ENCODE measurements around the gene TBKBP1. TPM values are rescaled to one million over a fixed set of nuclear protein-coding genes. Genes with fewer than 3 reads are reported as not detected.

Gene TBKBP1
- total RNA-seq, 2 experiments from 2014 or later: 8.0 to 8.9 TPM

- H3K4me3 Mint-ChIP-seq: no peak overlapping the region
- ATAC-seq (ENCODE audit: low read depth) (no peak), DNase-seq (no peak)
- H3K27me3 Mint-ChIP-seq: no peaks in the 10 kb centered on the region
- H3K9me3 Mint-ChIP-seq: no peaks in the 10 kb centered on the region
- POLR2A ChIA-PET: interaction anchor here (0.5 to 1.7 kb wide), 7 partner anchors 7 to 222 kb away, joined by 3 to 10 read pairs (median 4); partner anchors contain the start of gene TBX21
- no peaks in the 10 kb centered on the region for H3K36me3 Mint-ChIP-seq
- peak overlapping the region; percentile 59 for H3K27ac Mint-ChIP-seq
- H3K4me1 Mint-ChIP-seq: peaks cover 50% of the 10 kb centered on the region
These were observed 31.6 kb downstream of the TBKBP1 start for GRCh38 chr17:47725446-47726111.

GRCh38 chr17:47726796-47727703 is 33.1 kb downstream of the TBKBP1 start:
- no peak for ATAC-seq (ENCODE audit: low read depth)
- DNase-seq: no peak
- Mint-ChIP-seq H3K36me3 (no peaks in the 10 kb centered on the region), H3K27me3 (no peaks in the 10 kb centered on the region), H3K4me3 (no peak overlapping the region), H3K9me3 (no peaks in the 10 kb centered on the region), H3K4me1 (peaks cover 52% of the 10 kb centered on the region), H3K27ac (peak overlapping the region; percentile 32)
- POLR2A ChIA-PET: interaction anchor here (0.5 to 1.6 kb wide), 2 partner anchors 23 to 33 kb away, joined by 3 read pairs; partner anchors contain the start of gene TBKBP1

GRCh38 chr17:47727704-47728036 is 33.7 kb downstream of the TBKBP1 start:
- Mint-ChIP-seq H3K27me3 (no peaks in the 10 kb centered on the region), H3K4me3 (no peak overlapping the region), H3K36me3 (no peaks in the 10 kb centered on the region), H3K4me1 (peaks cover 58% of the 10 kb centered on the region), H3K27ac (no peak overlapping the region), H3K9me3 (no peaks in the 10 kb centered on the region)
- POLR2A ChIA-PET: interaction anchor here (1.6 kb wide), 1 partner anchor 23 kb away, joined by 3 read pairs; no protein-coding TSS in a partner anchor
- ATAC-seq (ENCODE audit: low read depth): no peak
- DNase-seq: peak; percentile 25

GRCh38 chr17:47728214-47728877 is 34.4 kb downstream of the TBKBP1 start:
- H3K9me3 Mint-ChIP-seq: no peaks in the 10 kb centered on the region
- peak overlapping the region; percentile 31 for H3K27ac Mint-ChIP-seq
- no peaks in the 10 kb centered on the region for H3K36me3 Mint-ChIP-seq
- ATAC-seq (ENCODE audit: low read depth): no peak
- no peak overlapping the region for H3K4me3 Mint-ChIP-seq
- peak; percentile 17 for DNase-seq
- H3K27me3 Mint-ChIP-seq: no peaks in the 10 kb centered on the region
- H3K4me1 Mint-ChIP-seq: peaks cover 61% of the 10 kb centered on the region
- POLR2A ChIA-PET: interaction anchor here (1.5 to 1.6 kb wide), 2 partner anchors 24 to 27 kb away, joined by 3 read pairs; no protein-coding TSS in a partner anchor

- POLR2A ChIA-PET: interaction anchor here (1.3 to 2.5 kb wide), 3 partner anchors 10 to 28 kb away, joined by 3 to 10 read pairs (median 3); no protein-coding TSS in a partner anchor
- no peak for ATAC-seq (ENCODE audit: low read depth)
- DNase-seq: peak; percentile 29
- peak overlapping the region; percentile 36 for H3K27ac Mint-ChIP-seq
- H3K36me3 Mint-ChIP-seq: peaks cover 4% of the 10 kb centered on the region
- no peaks in the 10 kb centered on the region for H3K9me3 Mint-ChIP-seq
- H3K4me1 Mint-ChIP-seq: peaks cover 65% of the 10 kb centered on the region
- no peak overlapping the region for H3K4me3 Mint-ChIP-seq
- H3K27me3 Mint-ChIP-seq: no peaks in the 10 kb centered on the region
These were observed 35.5 kb downstream of the TBKBP1 start for GRCh38 chr17:47729476-47729875.

GRCh38 chr17:47730681-47731080 is 36.7 kb downstream of the TBKBP1 start:
- POLR2A ChIA-PET: interaction anchor here (0.6 to 2.5 kb wide), 3 partner anchors 11 to 83 kb away, joined by 4 to 10 read pairs (median 4); no protein-coding TSS in a partner anchor
- Mint-ChIP-seq H3K27me3 (no peaks in the 10 kb centered on the region), H3K4me1 (peaks cover 65% of the 10 kb centered on the region), H3K27ac (no peak overlapping the region), H3K36me3 (peaks cover 8% of the 10 kb centered on the region), H3K4me3 (no peak overlapping the region), H3K9me3 (no peaks in the 10 kb centered on the region)
- ATAC-seq (ENCODE audit: low read depth) (no peak), DNase-seq (peak; percentile 22)

- Mint-ChIP-seq H3K27ac (peak overlapping the region; percentile 56), H3K9me3 (no peaks in the 10 kb centered on the region), H3K36me3 (peaks cover 8% of the 10 kb centered on the region), H3K27me3 (no peaks in the 10 kb centered on the region), H3K4me3 (no peak overlapping the region), H3K4me1 (peaks cover 65% of the 10 kb centered on the region)
- DNase-seq (no peak), ATAC-seq (ENCODE audit: low read depth) (no peak)
- POLR2A ChIA-PET: interaction anchor here (0.6 to 2.6 kb wide), 4 partner anchors 12 to 84 kb away, joined by 4 to 11 read pairs (median 7); no protein-coding TSS in a partner anchor
These were observed 37.4 kb downstream of the TBKBP1 start for GRCh38 chr17:47731396-47731795.

- no peaks in the 10 kb centered on the region for H3K9me3 Mint-ChIP-seq
- H3K27me3 Mint-ChIP-seq: no peaks in the 10 kb centered on the region
- H3K4me1 Mint-ChIP-seq: peaks cover 65% of the 10 kb centered on the region
- POLR2A ChIA-PET: interaction anchor here (0.7 to 4.6 kb wide), 19 partner anchors 8 to 163 kb away, joined by 3 to 37 read pairs (median 7); partner anchors contain the start of genes KPNB1 and TBKBP1
- peak overlapping the region; percentile 73 for H3K4me3 Mint-ChIP-seq
- peaks cover 8% of the 10 kb centered on the region for H3K36me3 Mint-ChIP-seq
- no peak for ATAC-seq (ENCODE audit: low read depth)
- peak overlapping the region; percentile 89 for H3K27ac Mint-ChIP-seq
- DNase-seq: no peak
These were observed 38.6 kb downstream of the TBKBP1 start for GRCh38 chr17:47732399-47733046.

GRCh38 chr17:47733047-47733673 is 39.2 kb downstream of the TBKBP1 start, which contains the start of gene TBX21:
TSS of gene TBX21 (plus strand) at chr17:47733236. CDS start at chr17:47733455, 219 bp downstream.
- Mint-ChIP-seq H3K27ac (peak within 1 kb of the TSS; percentile 98), H3K27me3 (no peaks in the 10 kb centered on the region), H3K4me1 (peaks cover 63% of the 10 kb centered on the region), H3K9me3 (no peaks in the 10 kb centered on the region), H3K36me3 (peaks cover 8% of the 10 kb centered on the region), H3K4me3 (peak within 1 kb of the TSS; percentile 100)
- DNase-seq (peak; percentile 91), ATAC-seq (ENCODE audit: low read depth) (peak; percentile 85)
- POLR2A ChIA-PET: interaction anchor here (0.7 to 4.6 kb wide), 18 partner anchors 8 to 162 kb away, joined by 3 to 37 read pairs (median 8); partner anchors contain the start of genes KPNB1 and TBKBP1

GRCh38 chr17:47733674-47734410 is 39.9 kb downstream of the TBKBP1 start:
- ATAC-seq (ENCODE audit: low read depth) (peak; percentile 16), DNase-seq (peak; percentile 69)
- peaks cover 8% of the 10 kb centered on the region for H3K36me3 Mint-ChIP-seq
- peak overlapping the region; percentile 98 for H3K27ac Mint-ChIP-seq
- peaks cover 59% of the 10 kb centered on the region for H3K4me1 Mint-ChIP-seq
- peak overlapping the region; percentile 100 for H3K4me3 Mint-ChIP-seq
- H3K9me3 Mint-ChIP-seq: no peaks in the 10 kb centered on the region
- POLR2A ChIA-PET: interaction anchor here (0.7 to 4.6 kb wide), 16 partner anchors 8 to 162 kb away, joined by 3 to 37 read pairs (median 10); partner anchors contain the start of genes KPNB1 and TBKBP1
- no peaks in the 10 kb centered on the region for H3K27me3 Mint-ChIP-seq

- H3K36me3 Mint-ChIP-seq: peaks cover 8% of the 10 kb centered on the region
- H3K27me3 Mint-ChIP-seq: no peaks in the 10 kb centered on the region
- peak overlapping the region; percentile 100 for H3K4me3 Mint-ChIP-seq
- no peak for ATAC-seq (ENCODE audit: low read depth)
- no peak for DNase-seq
- H3K27ac Mint-ChIP-seq: peak overlapping the region; percentile 98
- H3K9me3 Mint-ChIP-seq: no peaks in the 10 kb centered on the region
- H3K4me1 Mint-ChIP-seq: peaks cover 57% of the 10 kb centered on the region
- POLR2A ChIA-PET: interaction anchor here (0.6 to 4.6 kb wide), 6 partner anchors 16 to 85 kb away, joined by 3 to 37 read pairs (median 8); partner anchors contain the start of gene KPNB1
These were observed 41.1 kb downstream of the TBKBP1 start for GRCh38 chr17:47735139-47735464.
